PC-9 (cell line): Measurements from ENCODE around the gene PRKCA.

Source experiments
- CTCF ChIP-seq: fragments of 200-600 bp; sonication (generic); conservative IDR thresholded peaks from 2 replicates; pipeline ENCODE4 v1.6.1; 2017; ENCODE audit warnings: mixed run types, antibody characterized with exemption, mild to moderate bottlenecking, moderate library complexity
- EZH2 ChIP-seq: fragments of 200-600 bp; sonication (generic); IDR thresholded peaks from 2 replicates; pipeline ENCODE4 v1.8.0; 2017; ENCODE audit warnings: antibody characterized with exemption, low read depth

GRCh38 chr17:66483906-66484305 lies 181.5 kb downstream of the PRKCA start:
- TF ChIP-seq CTCF = no peak
- TF ChIP-seq EZH2 = no peak
